WTC11 (cell line): ENCODE measurements around the gene FAM117B.

ENCODE experiments used
- CTCF ChIP-seq: fragments of 200-600 bp; IDR thresholded peaks from 2 replicates; pipeline ENCODE4 v1.8.0; 2022; ENCODE audit warnings: antibody characterized with exemption
- ELF4 ChIP-seq: sonication (generic); formaldehyde crosslinking; IDR thresholded peaks from 2 replicates; pipeline ENCODE4 v1.8.1; 2022; ENCODE audit warnings: low read depth, mild to moderate bottlenecking, moderate library complexity, missing genetic modification reagents
- FOXP1 ChIP-seq: sonication (generic); formaldehyde crosslinking; IDR thresholded peaks from 2 replicates; pipeline ENCODE4 v1.8.0; 2022; ENCODE audit warnings: missing genetic modification reagents, mild to moderate bottlenecking, moderate library complexity, borderline replicate concordance
- TCF7 ChIP-seq: sonication (generic); formaldehyde crosslinking; IDR thresholded peaks from 2 replicates; pipeline ENCODE4 v1.8.0; 2022; ENCODE audit warnings: mild to moderate bottlenecking, low read depth, missing genetic modification reagents, moderate library complexity
- USF2 ChIP-seq: sonication (generic); formaldehyde crosslinking; IDR thresholded peaks from 2 replicates; pipeline ENCODE4 v1.8.1; 2023; ENCODE audit warnings: mild to moderate bottlenecking, missing genetic modification reagents, moderate library complexity
- ZBTB21 ChIP-seq: sonication (generic); formaldehyde crosslinking; IDR thresholded peaks from 2 replicates; pipeline ENCODE4 v1.8.1; 2023; ENCODE audit warnings: mild to moderate bottlenecking, missing genetic modification reagents, borderline replicate concordance
- ZNF512 ChIP-seq: sonication (generic); formaldehyde crosslinking; IDR thresholded peaks from 2 replicates; pipeline ENCODE4 v1.8.1; 2022; ENCODE audit warnings: missing genetic modification reagents, borderline replicate concordance
- TF ChIP-seq, protein P1 (sequence below): sonication (generic); formaldehyde crosslinking; IDR thresholded peaks from 2 replicates; pipeline ENCODE4 v1.8.1; 2022; ENCODE audit warnings: low read depth, missing genetic modification reagents, borderline replicate concordance

DNA sequence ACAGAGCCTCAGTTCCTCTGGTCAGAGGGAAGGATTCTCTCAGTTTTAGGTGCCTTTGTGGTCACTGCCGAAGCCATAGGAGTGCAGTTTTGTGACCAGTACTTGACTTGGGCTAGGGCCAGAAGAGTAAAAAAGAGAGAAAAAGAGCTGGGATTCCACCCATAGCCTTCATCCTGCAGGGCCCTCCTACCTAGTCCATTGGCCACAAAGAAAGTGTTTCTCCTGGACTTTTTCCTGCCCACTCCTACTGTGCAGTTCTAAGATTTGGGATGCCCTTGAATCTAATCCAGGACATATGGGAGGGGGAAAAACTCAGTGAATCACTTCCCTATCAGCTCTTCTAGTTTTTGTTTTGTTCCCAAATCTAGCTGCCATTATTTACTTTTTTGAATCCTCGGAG is 26.0 kb downstream of the FAM117B start:
- TF ChIP-seq CTCF (no peak), TCF7 (CRISPR knock-in tag) (no peak), FOXP1 (CRISPR knock-in tag) (no peak), ELF4 (CRISPR knock-in tag) (no peak), ZBTB21 (no peak), ZNF512 (CRISPR knock-in tag) (no peak), USF2 (CRISPR knock-in tag) (no peak)
- TF ChIP-seq, protein P1, sequence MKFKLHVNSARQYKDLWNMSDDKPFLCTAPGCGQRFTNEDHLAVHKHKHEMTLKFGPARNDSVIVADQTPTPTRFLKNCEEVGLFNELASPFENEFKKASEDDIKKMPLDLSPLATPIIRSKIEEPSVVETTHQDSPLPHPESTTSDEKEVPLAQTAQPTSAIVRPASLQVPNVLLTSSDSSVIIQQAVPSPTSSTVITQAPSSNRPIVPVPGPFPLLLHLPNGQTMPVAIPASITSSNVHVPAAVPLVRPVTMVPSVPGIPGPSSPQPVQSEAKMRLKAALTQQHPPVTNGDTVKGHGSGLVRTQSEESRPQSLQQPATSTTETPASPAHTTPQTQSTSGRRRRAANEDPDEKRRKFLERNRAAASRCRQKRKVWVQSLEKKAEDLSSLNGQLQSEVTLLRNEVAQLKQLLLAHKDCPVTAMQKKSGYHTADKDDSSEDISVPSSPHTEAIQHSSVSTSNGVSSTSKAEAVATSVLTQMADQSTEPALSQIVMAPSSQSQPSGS (CRISPR knock-in tag): no peak
